ENCODE measurements around the gene MPP2. TPM values are rescaled to one million over a fixed set of nuclear protein-coding genes. Genes with fewer than 3 reads are reported as not detected.
"Not testable (repeated sequence)": the region's sequence is repeated elsewhere in the genome, so short reads cannot be mapped to it uniquely, and the experiment has no call there.

The MPP2 gene
- total RNA-seq, 2 donors from 2014 or later, result 4.6 to 6.0 TPM

DNA sequence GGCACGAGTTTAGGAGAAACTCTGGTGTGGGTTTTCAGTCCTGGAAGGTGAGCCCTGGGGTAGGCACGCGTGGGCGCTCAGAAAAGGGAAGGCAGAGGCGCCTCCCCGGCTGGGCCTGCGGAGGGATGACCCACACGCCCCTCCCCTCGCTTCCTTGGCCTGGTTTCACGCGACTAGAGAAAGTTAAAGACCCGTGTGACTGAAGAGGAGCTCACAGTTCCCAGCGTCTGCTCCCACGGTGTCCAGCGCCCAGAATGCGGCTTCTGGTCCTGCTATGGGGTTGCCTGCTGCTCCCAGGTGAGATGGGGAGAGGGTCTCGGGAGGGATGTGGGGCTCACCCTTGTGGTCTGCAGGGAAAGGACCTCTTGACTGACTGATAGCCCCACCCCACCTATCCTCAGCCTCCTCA lies 60.4 kb downstream of the MPP2 start, which contains the start of gene CD300LG:
CD300LG (plus strand) TSS at position 214 of the 409 bp plus-strand sequence; CDS start at position 255, 41 bp downstream.
- no peaks in the 10 kb centered on the region for H3K9me3 Mint-ChIP-seq
- H3K36me3 Mint-ChIP-seq, result no peaks in the 10 kb centered on the region
- H3K27ac Mint-ChIP-seq, result no peak within 1 kb of the TSS
- ATAC-seq (no peak), DNase-seq (ENCODE audit: low spot score in 2 of 2) (no peak)

DNA sequence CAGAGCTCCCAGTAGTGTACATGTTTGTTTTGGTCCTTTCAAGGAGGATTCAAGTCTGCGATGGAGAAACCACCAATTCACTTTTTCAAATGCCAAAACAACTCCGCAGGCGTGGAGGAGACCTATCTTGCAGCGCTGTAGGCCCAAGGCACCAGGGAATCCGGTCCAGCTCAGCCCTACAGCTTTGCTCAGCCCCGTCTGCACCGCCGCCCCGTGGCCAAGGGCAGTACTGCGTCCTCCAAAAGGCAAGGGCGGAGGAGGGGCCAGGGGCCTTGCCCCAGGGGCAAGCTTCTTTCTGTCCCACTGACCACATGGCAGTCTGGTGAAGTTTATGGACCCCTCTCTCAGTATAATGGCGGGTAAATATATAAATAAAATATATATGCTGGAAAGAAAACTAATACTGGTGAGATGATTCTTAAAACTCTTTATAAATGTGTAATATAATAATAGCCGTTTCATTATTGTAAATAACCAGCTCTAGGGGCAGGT lies 61.1 kb downstream of the MPP2 start:
- Mint-ChIP-seq H3K9me3 (no peaks in the 10 kb centered on the region), H3K27ac (no peak overlapping the region), H3K36me3 (no peaks in the 10 kb centered on the region)
- DNase-seq (ENCODE audit: low spot score in 2 of 2), result peak; percentile 75 to 96
- peak; percentile 96 to 98 for ATAC-seq

DNA sequence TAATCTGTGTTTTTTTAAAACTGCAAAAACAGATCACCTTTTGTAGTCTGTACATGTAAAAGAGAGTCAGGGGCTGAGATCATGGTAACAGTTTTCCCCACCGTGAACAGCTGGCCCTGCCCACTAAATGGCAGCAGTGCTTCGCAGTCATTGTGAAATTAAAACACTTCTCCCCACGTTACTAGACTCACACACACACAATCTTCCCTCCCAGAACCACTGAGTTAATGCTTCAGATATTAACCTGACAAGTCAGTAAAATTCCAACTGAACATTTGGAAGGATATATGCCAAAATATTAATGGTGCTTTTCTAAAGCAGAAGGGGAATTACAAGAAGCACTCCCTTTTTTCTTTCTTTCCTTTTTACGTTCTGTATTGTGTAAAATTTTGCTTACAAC lies 61.6 kb downstream of the MPP2 start:
- Mint-ChIP-seq H3K36me3 (no peaks in the 10 kb centered on the region), H3K27ac (no peak overlapping the region), H3K9me3 (no peaks in the 10 kb centered on the region)
- DNase-seq (ENCODE audit: low spot score in 2 of 2), result no peak
- ATAC-seq, result no peak

DNA sequence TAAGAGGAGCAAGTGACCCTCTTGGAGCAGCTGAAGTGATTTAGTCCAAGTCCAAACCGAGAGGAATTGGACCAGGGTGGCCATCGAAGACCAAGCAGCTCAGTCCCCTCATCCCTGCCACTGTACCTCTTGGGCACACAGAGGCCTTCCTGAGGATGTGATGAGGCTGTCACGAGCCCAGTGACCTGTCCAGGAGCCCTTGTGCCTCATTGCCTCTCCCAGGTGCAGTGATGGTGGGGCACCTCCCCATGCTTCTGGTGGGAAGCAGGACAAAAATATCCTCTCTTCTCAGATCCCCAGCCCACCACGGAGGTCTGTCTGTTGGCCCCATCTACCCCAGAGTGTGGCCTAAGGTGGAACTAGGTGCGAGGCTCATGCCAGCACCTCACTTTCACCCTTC lies 63.1 kb downstream of the MPP2 start:
- Mint-ChIP-seq H3K36me3 (no peaks in the 10 kb centered on the region), H3K27ac (no peak overlapping the region), H3K9me3 (no peaks in the 10 kb centered on the region)
- ATAC-seq (no peak), DNase-seq (ENCODE audit: low spot score in 2 of 2) (no peak)

DNA sequence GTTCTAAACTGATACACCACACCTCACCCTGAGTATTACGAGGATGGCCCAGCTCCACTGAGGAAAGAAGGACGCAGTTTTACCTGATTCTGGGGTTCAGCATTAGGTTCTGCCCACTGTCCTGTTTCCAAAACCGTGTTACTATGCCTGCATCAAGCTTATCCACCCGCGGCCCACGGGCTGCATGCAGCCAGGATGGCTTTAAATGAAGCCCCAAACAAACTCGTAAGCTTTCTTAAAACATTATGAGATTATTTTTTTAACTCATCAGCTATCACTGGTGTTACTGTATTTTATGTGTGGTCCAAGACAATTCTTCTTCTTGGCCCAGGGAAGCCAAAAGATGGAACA lies 64.4 kb downstream of the MPP2 start:
- Mint-ChIP-seq H3K27ac (no peak overlapping the region), H3K9me3 (no peaks in the 10 kb centered on the region), H3K36me3 (no peaks in the 10 kb centered on the region)
- ATAC-seq (no peak), DNase-seq (ENCODE audit: low spot score in 2 of 2) (no peak)

DNA sequence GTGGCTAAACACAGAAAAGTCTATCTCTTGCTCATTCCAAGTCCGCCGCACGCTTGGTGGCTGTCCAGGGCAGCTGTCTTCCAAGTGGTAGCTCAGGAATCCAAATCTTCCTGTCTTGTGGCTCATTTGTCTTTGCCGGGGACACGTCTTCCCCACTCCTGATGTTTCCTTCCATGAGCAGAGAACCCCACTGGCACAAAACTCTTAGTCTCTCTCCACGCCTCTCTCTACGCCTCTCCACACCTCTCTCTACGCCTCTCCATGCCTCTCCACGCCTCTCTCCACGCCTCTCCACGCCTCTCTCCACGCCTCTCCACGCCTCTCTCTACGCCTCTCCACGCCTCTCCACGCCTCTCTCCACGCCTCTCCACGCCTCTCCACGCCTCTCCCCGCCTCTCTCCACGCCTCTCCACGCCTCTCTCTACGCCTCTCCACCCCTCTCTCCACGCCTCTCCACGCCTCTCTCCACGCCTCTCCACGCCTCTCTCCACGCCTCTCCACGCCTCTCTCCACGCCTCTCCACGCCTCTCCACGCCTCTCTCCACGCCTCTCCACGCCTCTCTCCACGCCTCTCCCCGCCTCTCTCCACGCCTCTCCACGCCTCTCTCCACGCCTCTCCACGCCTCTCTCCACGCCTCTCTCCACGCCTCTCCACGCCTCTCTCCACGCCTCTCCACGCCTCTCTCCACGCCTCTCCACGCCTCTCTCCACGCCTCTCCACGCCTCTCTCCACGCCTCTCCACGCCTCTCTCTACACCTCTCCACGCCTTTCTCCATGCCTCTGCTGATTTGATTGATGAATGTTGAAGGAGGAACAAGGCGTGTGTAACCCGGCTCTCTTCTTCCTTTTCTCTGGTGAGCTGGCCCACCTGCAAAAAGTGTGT lies 65.0 kb downstream of the MPP2 start:
- H3K9me3 Mint-ChIP-seq; H3K36me3 Mint-ChIP-seq; H3K27ac Mint-ChIP-seq; ATAC-seq; DNase-seq (ENCODE audit: low spot score in 2 of 2): not testable (repeated sequence)

DNA sequence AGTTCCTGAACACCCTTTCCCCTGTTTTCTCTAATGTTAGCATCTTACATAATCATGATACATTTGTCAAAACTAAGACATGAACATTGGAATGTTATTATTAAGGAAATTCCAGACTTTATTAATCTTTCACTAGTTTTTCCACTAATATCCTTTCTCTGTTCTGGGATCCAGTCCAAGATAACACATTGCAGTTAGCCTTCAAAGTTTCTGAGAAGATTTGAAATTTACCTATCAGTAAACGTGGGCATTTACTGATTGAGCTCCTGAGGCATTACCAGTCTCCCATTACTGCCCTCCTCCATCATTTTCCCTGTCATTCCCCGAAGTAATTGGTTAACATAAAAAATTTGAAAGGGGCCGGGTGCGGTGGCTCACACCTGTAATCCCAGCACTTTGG lies 66.1 kb downstream of the MPP2 start:
- Mint-ChIP-seq H3K27ac (no peak overlapping the region), H3K36me3 (no peaks in the 10 kb centered on the region), H3K9me3 (no peaks in the 10 kb centered on the region)
- DNase-seq (ENCODE audit: low spot score in 2 of 2) (no peak), ATAC-seq (no peak)

DNA sequence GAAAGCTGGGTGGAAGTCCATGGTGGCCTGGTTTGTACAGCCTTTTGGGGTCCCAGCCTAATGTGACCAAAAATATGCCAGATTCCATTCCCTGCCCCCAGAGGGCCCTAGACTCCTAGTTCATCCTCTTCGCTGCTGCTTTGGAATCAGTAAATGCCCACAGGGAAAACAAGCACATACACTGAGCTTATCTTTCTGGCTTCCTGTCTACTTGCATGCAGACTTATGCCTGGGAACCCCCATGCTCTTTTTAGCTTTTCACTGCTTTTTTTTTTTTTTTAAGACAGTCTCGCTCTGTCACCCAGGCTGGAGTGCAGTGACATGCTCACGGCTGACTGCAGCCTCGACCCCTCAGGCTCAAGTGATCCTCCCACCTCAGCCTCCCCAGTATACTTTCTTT lies 66.5 kb downstream of the MPP2 start:
- H3K9me3 Mint-ChIP-seq, result no peaks in the 10 kb centered on the region
- DNase-seq (ENCODE audit: low spot score in 2 of 2) (no peak), ATAC-seq (no peak)
- no peaks in the 10 kb centered on the region for H3K36me3 Mint-ChIP-seq
- no peak overlapping the region for H3K27ac Mint-ChIP-seq

DNA sequence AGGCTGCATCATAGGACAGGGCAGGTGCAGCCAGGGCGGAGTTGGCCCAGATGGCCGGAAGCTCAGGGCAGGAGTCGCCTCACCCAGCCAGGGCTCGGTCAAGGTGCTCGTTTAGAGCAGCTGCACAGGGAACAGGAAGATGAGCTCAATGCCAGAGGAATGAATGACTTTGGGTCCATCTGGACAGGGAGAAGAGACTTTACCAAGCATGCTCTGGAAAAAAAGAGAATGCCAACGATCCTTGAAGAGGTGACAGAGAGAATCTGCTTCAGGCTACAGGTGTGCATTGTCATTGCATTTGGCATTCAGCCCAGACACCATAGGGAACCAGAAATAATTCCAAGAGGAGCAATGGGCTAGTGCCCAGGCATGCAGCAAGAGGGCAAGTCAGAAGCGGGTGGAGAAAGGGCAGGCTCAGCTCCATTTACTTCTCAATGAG lies 67.6 kb downstream of the MPP2 start:
- ATAC-seq (no peak), DNase-seq (ENCODE audit: low spot score in 2 of 2) (no peak)
- H3K36me3 Mint-ChIP-seq, result no peaks in the 10 kb centered on the region
- no peaks in the 10 kb centered on the region for H3K9me3 Mint-ChIP-seq
- no peak overlapping the region for H3K27ac Mint-ChIP-seq

DNA sequence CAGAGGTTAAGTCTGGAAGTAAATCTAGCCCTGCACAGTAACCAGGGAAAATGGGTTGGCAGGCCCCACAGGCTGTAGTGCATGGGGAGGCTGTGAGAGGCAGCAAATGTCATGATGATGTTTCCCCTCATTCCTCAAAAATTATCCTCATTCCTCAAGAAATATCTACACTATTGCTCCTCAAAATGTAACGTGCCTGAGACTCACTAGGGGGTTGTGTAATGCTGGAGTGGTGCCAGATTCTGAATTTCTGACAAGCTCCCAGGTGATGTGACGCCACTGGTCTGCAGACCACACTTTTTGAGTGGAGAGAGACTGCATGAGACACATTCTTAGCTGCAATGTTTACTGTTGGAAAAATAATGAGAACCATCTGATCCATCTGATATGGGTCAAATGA lies 73.2 kb downstream of the MPP2 start:
- Mint-ChIP-seq H3K36me3 (peaks cover 0 to 6% of the 10 kb centered on the region in 2 donors), H3K9me3 (no peaks in the 10 kb centered on the region), H3K27ac (no peak overlapping the region)
- DNase-seq (ENCODE audit: low spot score in 2 of 2), result no peak
- no peak for ATAC-seq

DNA sequence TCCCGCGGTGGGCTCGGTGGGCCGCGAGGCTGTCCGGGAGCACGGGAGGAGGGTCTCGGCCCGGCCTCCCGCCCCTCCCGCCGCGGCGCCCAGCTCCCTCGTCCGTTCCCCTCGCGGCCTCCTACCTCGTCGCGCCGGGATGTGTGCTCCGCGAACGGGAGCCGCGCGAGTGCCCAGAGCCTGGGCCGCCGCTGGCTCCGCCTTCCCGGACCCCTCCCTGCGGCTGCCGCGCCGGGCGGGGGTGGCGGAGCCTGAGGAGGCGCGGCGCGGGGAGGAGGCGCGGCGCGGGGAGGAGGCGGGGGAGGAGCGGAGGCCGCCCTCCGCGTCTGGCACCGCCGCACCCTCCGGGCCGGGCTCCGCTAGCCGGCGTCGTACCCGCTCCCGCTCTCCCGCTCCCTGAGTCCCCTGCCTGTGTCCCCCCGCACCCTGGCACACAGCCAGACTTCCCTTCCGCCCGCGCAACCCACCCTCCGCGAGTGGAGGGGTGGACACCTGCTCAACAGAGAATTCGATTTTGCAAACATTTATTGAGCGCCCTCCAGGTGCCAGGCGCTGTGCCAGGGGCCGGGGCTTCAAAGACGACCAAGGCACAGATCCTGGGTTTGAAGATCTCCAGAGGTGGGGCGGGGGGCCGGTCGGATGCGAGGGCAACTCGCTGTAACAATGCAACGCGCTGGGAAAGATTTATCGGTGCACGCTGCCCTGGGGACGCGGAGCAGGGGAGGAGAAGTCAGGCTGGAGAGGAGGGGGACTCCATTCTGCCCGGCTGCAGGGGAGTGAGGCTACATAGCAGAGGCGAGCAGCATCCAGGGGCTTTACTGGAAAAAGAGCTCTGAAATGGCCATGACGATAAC lies 74.1 kb downstream of the MPP2 start, which contains the start of gene MPP3:
MPP3 (minus strand) TSS at position 171 of the 854 bp plus-strand sequence. CDS start 1,240 bp downstream, outside the sequence.
- no peaks in the 10 kb centered on the region for H3K9me3 Mint-ChIP-seq
- H3K27ac Mint-ChIP-seq, result no peak within 1 kb of the TSS
- peak; percentile 69 to 82 for ATAC-seq
- peaks cover 0 to 6% of the 10 kb centered on the region in 2 donors for H3K36me3 Mint-ChIP-seq
- peak in 1 of 2 donors; percentile 54 for DNase-seq (ENCODE audit: low spot score in 2 of 2)

DNA sequence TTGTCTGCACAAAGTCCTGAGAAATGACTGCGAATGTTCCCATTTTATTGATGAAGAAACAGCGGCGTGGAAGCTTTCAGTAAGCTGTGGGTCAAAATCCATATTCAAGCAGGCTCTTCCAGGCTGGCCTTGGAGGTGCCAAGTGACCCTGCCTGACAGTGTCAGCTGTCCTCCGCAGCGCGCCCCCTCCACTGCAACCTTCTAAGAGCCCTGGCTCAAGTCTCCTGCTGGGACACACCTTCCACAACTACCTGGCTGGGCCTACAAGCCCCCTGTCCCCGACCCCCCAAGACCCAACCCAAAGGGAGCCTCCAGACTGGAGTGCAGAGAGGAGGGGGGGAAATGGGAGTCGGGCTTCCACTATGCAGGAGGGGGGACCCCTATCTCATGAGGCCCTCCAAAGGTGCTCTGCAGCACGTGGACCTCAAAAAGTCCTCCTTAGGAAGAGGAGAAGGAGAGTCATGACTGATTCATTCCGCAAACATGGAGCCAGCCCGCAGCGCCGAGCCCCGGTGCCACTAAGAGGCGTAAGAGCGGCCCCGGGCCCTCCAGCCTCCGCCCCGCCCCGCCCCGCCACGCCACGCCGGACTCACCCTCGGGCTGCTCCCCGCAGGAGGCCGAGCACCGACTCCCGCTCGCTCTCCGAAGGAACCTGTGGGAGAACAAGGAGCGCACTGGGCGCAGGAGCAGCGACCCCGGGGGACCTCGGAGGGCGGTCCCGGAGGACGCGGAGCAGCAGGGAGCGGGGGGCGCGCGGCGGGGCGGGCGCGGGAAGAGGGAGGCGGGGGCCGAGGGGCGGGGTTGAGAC lies 75.0 kb downstream of the MPP2 start:
- peak; percentile 32 to 44 for ATAC-seq
- no peak overlapping the region for H3K27ac Mint-ChIP-seq
- DNase-seq (ENCODE audit: low spot score in 2 of 2), result no peak
- H3K36me3 Mint-ChIP-seq, result peaks cover 0 to 6% of the 10 kb centered on the region in 2 donors
- H3K9me3 Mint-ChIP-seq, result no peaks in the 10 kb centered on the region

DNA sequence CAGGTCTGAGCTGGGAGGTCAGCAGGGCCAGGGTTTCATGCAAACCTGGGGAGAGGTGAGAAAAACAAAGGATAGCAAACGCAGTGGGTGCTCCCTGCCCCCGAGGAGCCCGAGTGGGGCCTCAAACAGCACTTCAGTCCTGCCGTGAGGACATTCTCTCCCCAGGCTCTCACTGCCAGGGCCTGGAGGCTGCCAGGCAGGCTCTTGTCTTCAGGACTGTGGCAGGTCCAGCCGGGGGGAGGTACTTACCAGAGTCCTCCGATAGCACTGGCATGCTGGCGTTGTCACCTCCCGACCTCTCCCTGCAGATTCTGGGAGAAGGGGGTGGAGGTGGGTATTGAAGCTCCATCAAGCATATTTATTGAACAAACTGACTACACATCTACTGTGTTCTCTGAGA lies 75.7 kb downstream of the MPP2 start:
- no peak for DNase-seq (ENCODE audit: low spot score in 2 of 2)
- no peak overlapping the region for H3K27ac Mint-ChIP-seq
- no peaks in the 10 kb centered on the region for H3K9me3 Mint-ChIP-seq
- peaks cover 0 to 6% of the 10 kb centered on the region in 2 donors for H3K36me3 Mint-ChIP-seq
- no peak for ATAC-seq

DNA sequence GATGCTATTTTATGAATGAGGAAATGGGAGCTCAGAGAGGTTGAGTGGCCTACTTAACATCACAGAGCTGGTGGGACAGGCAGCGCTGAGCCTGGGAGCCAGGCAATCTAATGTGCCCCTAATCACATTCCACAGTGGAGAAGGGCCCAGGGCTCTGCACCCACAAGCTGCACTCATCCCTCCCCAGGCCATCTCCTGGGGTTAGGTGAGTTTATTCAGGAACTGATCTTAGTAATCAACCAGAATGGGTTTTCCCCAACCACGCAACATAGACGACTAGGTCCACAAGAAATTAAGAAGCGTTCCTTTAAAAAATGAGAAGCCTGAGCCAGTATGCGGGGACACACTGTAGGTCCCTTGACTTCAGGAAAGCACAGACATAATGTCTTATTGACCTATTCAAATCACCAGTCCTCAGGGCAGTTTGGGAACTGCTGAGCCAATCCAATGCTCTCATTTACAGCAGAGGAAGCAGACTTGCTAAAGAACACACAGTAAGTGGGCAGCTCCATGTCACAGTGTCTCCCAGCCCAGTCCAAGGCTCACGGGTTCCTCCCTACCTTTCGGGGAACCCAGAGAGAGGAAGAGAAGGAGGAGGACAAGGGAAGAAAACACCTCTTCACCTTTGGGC lies 76.7 kb downstream of the MPP2 start:
- Mint-ChIP-seq H3K36me3 (peaks cover 0 to 6% of the 10 kb centered on the region in 2 donors), H3K27ac (no peak overlapping the region), H3K9me3 (no peaks in the 10 kb centered on the region)
- peak; percentile 71 to 79 for ATAC-seq
- DNase-seq (ENCODE audit: low spot score in 2 of 2), result peak in 1 of 2 donors; percentile 16

DNA sequence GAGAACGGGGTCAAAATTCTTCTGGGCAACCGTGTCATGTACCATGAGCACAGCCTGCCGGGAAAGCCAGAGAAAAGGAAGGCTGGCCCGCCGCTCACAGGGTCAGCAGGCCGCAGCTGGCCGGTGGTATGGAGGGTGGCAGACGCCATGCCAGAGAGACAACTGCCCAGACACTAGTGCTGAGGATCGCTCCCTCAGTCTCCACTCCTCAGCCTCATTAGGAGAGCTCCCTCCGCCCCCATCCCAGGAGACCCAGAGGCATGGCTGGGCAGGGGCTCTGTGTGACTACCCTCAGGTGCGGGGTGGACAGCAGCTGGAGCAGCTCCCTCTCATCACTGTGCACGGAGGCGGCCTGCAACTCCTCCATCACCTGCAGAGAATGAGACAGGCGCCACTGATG lies 77.6 kb downstream of the MPP2 start:
- Mint-ChIP-seq H3K27ac (peak overlapping the region in 1 of 2 donors; percentile 42), H3K9me3 (no peaks in the 10 kb centered on the region)

DNA sequence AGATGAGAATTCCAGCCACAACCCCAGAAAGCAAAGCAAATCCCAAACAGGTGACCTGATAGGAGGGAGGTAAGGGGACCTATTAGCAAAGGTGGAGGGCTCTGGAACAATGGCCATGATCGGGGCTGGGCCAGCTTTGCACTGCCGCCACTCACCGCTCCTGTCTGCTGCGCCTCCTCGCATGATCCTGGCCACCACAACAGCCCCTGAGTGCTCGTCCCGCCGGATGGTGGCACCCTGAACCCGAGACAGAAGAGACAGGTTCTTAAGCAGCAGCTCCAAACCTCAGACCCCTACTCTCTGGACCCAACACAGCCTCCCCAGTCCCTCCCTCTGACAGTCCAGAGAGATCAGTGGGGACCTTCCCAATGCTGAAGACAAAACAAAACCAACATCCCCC lies 79.7 kb downstream of the MPP2 start:
- Mint-ChIP-seq H3K27ac (no peak overlapping the region), H3K36me3 (no peaks in the 10 kb centered on the region)
- ATAC-seq, result no peak

More for the DNA sequence above, 77.6 kb downstream of the MPP2 start:
- H3K36me3 Mint-ChIP-seq, result peaks cover 0 to 6% of the 10 kb centered on the region in 2 donors
- ATAC-seq (no peak), DNase-seq (ENCODE audit: low spot score in 2 of 2) (no peak)

More for the DNA sequence above, 79.7 kb downstream of the MPP2 start:
- H3K9me3 Mint-ChIP-seq, result no peaks in the 10 kb centered on the region
- DNase-seq (ENCODE audit: low spot score in 2 of 2), result no peak

All from activated naive CD4-positive, alpha-beta T cell treated with anti-CD3 and anti-CD28 coated beads, Interleukin-2, amount 50 U/mL, for 72 hours (primary cell).